Astrocyte (in vitro differentiated cells and primary cell): ENCODE measurements around the gene DEFB110.

Source experiments
- EZH2 ChIP-seq: IDR thresholded peaks from 2 replicates; pipeline ENCODE4 v1.6.1; 2012; ENCODE audit warnings: mild to moderate bottlenecking, low read length, inconsistent platforms; ENCODE audit not compliant: insufficient read depth
- TF ChIP-seq, protein P1 (sequence below): IDR thresholded peaks from 2 replicates; pipeline ENCODE4 v1.5.1; 2011; ENCODE audit warnings: low read depth, mild to moderate bottlenecking, inconsistent platforms, low read length, moderate library complexity; ENCODE audit not compliant: insufficient read depth

DNA sequence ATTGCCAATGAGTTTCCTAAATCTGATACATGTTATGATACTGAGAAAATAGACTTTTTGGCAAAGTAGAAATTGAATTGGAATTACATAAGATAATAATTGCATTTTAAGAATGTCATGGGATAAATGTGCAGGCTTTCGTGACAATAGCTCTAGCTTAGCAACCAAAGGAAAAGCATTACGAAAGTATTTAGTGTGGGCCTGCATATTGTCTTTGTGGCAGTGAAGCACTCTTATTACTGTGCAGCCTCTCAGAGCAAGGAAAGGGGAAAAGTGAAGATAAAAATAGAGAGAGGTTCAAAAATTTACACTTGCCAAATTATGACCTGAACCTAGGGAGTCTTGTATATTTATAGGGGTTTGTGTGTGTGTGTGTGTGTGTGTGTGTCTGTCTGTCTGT lies 39.7 kb downstream of the DEFB110 start:
- TF ChIP-seq, protein P1, sequence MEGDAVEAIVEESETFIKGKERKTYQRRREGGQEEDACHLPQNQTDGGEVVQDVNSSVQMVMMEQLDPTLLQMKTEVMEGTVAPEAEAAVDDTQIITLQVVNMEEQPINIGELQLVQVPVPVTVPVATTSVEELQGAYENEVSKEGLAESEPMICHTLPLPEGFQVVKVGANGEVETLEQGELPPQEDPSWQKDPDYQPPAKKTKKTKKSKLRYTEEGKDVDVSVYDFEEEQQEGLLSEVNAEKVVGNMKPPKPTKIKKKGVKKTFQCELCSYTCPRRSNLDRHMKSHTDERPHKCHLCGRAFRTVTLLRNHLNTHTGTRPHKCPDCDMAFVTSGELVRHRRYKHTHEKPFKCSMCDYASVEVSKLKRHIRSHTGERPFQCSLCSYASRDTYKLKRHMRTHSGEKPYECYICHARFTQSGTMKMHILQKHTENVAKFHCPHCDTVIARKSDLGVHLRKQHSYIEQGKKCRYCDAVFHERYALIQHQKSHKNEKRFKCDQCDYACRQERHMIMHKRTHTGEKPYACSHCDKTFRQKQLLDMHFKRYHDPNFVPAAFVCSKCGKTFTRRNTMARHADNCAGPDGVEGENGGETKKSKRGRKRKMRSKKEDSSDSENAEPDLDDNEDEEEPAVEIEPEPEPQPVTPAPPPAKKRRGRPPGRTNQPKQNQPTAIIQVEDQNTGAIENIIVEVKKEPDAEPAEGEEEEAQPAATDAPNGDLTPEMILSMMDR: no peak
- TF ChIP-seq EZH2: no peak
